Activated B cell treated with CpG ODN at 0.5 μM for 24 hours (primary cell): ENCODE results near the gene AP1M2. TPM values are rescaled to one million over a fixed set of nuclear protein-coding genes. Genes with fewer than 3 reads are reported as not detected.
"Not testable (repeated sequence)": the region's sequence is repeated elsewhere in the genome, so short reads cannot be mapped to it uniquely, and the experiment has no call there.

Experiments
- ATAC-seq: fragments of 200-7000 bp; cut with Tn5 transposase; one replicate; pipeline ENCODE4 v1.10.0; 2021; ENCODE audit warnings: low read depth, mild to moderate bottlenecking, moderate library complexity
- CTCF ChIA-PET: fragments of 350-600 bp; sonication (Branson Sonifier 250); formaldehyde crosslinking; loops from one replicate; lab custom pipeline; 2021; ENCODE audit warnings: antibody characterized with exemption; lab: Charles Lee
- POLR2A ChIA-PET: fragments of 350-600 bp; sonication (Branson Sonifier 250); formaldehyde crosslinking; loops from one replicate; lab custom pipeline; 2021; ENCODE audit warnings: antibody characterized with exemption; lab: Charles Lee
- DNase-seq: peaks from one replicate; pipeline ENCODE4 v3.0.0; 2022
- H3K27ac Mint-ChIP-seq: one replicate; pipeline ENCODE4 v1.8.0; 2020; ENCODE audit warnings: mixed read lengths
- H3K27me3 Mint-ChIP-seq: one replicate; pipeline ENCODE4 v1.8.0; 2021; ENCODE audit warnings: mixed read lengths
- H3K36me3 Mint-ChIP-seq: one replicate; pipeline ENCODE4 v1.8.0; 2021; ENCODE audit warnings: low read depth, mixed read lengths
- H3K4me1 Mint-ChIP-seq: one replicate; pipeline ENCODE4 v1.8.0; 2021; ENCODE audit warnings: mixed read lengths
- H3K4me3 Mint-ChIP-seq: one replicate; pipeline ENCODE4 v1.8.0; 2020; ENCODE audit warnings: mild to moderate bottlenecking, mixed read lengths
- H3K9me3 Mint-ChIP-seq: one replicate; pipeline ENCODE4 v1.8.0; 2020; ENCODE audit warnings: mixed read lengths
- CTCF ChIP-seq: fragments of 200-600 bp; IDR thresholded peaks from one replicate; pipeline ENCODE4 v1.8.0; 2022; ENCODE audit warnings: antibody characterized with exemption, mild to moderate bottlenecking
- intact Hi-C: fragments of 100-400 bp; cut with micrococcal nuclease; formaldehyde crosslinking; loops from one replicate; pipeline ENCODE4 v1.15.1; 2024
- total RNA-seq: library from RNA; stranded (reverse); gene quantifications from 2 replicates; pipeline ENCODE4 v1.2.3, GENCODE V29; 2022

Gene AP1M2
- total RNA-seq, 1 donor from 2014 or later: not detected

GRCh38 chr19:10553943-10554381, 33.1 kb downstream of the AP1M2 start:
- no peak for TF ChIP-seq CTCF
- H3K36me3 Mint-ChIP-seq: peaks cover 74% of the 10 kb centered on the region
- H3K4me1 Mint-ChIP-seq: peaks cover 38% of the 10 kb centered on the region
- no peaks in the 10 kb centered on the region for H3K9me3 Mint-ChIP-seq
- H3K27me3 Mint-ChIP-seq: no peaks in the 10 kb centered on the region
- intact Hi-C loops: loop anchor here (1.0 kb wide), 1 partner anchor 12 kb away; the partner anchor contains the start of gene KRI1
- POLR2A ChIA-PET: interaction anchor here (0.5 to 3.1 kb wide), 12 partner anchors 11 to 1481 kb away, joined by 3 to 46 read pairs (median 4); partner anchors contain the start of genes ATG4D, KEAP1, KRI1 and ZNF433
- CTCF ChIA-PET: interaction anchor here (0.6 to 1.6 kb wide), 6 partner anchors 9 to 91 kb away, joined by 3 to 4 read pairs (median 3); no protein-coding TSS in a partner anchor
- H3K4me3 Mint-ChIP-seq: peak overlapping the region; percentile 53
- ATAC-seq: peak; percentile 76
- peak; percentile 44 for DNase-seq
- peak overlapping the region; percentile 92 for H3K27ac Mint-ChIP-seq

- Mint-ChIP-seq H3K27me3 (no peaks in the 10 kb centered on the region), H3K9me3 (no peaks in the 10 kb centered on the region), H3K4me3 (peak overlapping the region; percentile 4), H3K27ac (peak overlapping the region; percentile 92), H3K36me3 (peaks cover 76% of the 10 kb centered on the region), H3K4me1 (peaks cover 38% of the 10 kb centered on the region)
- DNase-seq: no peak
- no peak for TF ChIP-seq CTCF
- intact Hi-C loops: no loop called here
- peak; percentile 8 for ATAC-seq
- ChIA-PET CTCF (interaction anchor here (0.6 to 1.6 kb wide), 6 partner anchors 10 to 92 kb away, joined by 3 to 9 read pairs (median 4); partner anchors contain the start of gene KRI1), POLR2A (interaction anchor here (0.5 to 3.1 kb wide), 10 partner anchors 10 to 1482 kb away, joined by 3 to 46 read pairs (median 3); partner anchors contain the start of genes ATG4D, KRI1 and ZNF433)
Observed at GRCh38 chr19:10553087-10553667, 33.9 kb downstream of the AP1M2 start.

- peaks cover 72% of the 10 kb centered on the region for H3K36me3 Mint-ChIP-seq
- H3K27ac Mint-ChIP-seq: peak overlapping the region; percentile 92
- no peak for TF ChIP-seq CTCF
- CTCF ChIA-PET: interaction anchor here (1.0 to 1.4 kb wide), 2 partner anchors 10 to 14 kb away, joined by 3 to 9 read pairs; partner anchors contain the start of gene KRI1
- POLR2A ChIA-PET: interaction anchor here (1.0 to 3.1 kb wide), 4 partner anchors 9 to 101 kb away, joined by 3 to 46 read pairs (median 10); partner anchors contain the start of genes ATG4D and KRI1
- intact Hi-C loops: no loop called here
- H3K4me3 Mint-ChIP-seq: no peak overlapping the region
- no peaks in the 10 kb centered on the region for H3K27me3 Mint-ChIP-seq
- ATAC-seq (no peak), DNase-seq (no peak)
- H3K4me1 Mint-ChIP-seq: peaks cover 38% of the 10 kb centered on the region
- no peaks in the 10 kb centered on the region for H3K9me3 Mint-ChIP-seq
Observed at GRCh38 chr19:10552510-10553053, 34.5 kb downstream of the AP1M2 start.

- no peak overlapping the region for H3K4me3 Mint-ChIP-seq
- H3K9me3 Mint-ChIP-seq: no peaks in the 10 kb centered on the region
- no peak for TF ChIP-seq CTCF
- DNase-seq: no peak
- peaks cover 38% of the 10 kb centered on the region for H3K4me1 Mint-ChIP-seq
- ChIA-PET POLR2A (interaction anchor here (0.5 to 0.9 kb wide), 4 partner anchors 10 to 86 kb away, joined by 3 to 7 read pairs (median 6); partner anchors contain the start of gene KRI1), CTCF (no interaction called here)
- no peak for ATAC-seq
- peak overlapping the region; percentile 56 for H3K27ac Mint-ChIP-seq
- peaks cover 72% of the 10 kb centered on the region for H3K36me3 Mint-ChIP-seq
- intact Hi-C loops: no loop called here
- H3K27me3 Mint-ChIP-seq: no peaks in the 10 kb centered on the region
Observed at GRCh38 chr19:10551698-10552301, 35.3 kb downstream of the AP1M2 start.

GRCh38 chr19:10551006-10551405, 36.1 kb downstream of the AP1M2 start:
- POLR2A ChIA-PET: interaction anchor here (0.5 to 0.9 kb wide), 3 partner anchors 9 to 47 kb away, joined by 4 to 7 read pairs (median 7); partner anchors contain the start of gene KRI1
- H3K9me3 Mint-ChIP-seq, intact Hi-C loops, CTCF ChIA-PET, ATAC-seq, DNase-seq, H3K27me3 Mint-ChIP-seq, H3K4me3 Mint-ChIP-seq, H3K27ac Mint-ChIP-seq: not testable (repeated sequence)
- Mint-ChIP-seq H3K36me3 (peaks cover 69% of the 10 kb centered on the region), H3K4me1 (peaks cover 37% of the 10 kb centered on the region)
